Fibroblast of lung (primary cell): Measurements from ENCODE around the gene TPI1. TPM values are rescaled to one million over a fixed set of nuclear protein-coding genes. Genes with fewer than 3 reads are reported as not detected.
"Not testable (repeated sequence)": the region's sequence is repeated elsewhere in the genome, so short reads cannot be mapped to it uniquely, and the experiment has no call there.

Source experiments
- DNase-seq, 2 donors: peaks; one replicate each; pipeline versions ENCODE4 v3.0.0 to v3.0.0-alpha.2; 2010; ENCODE audit warnings: low read depth in 2 of 2
- H2AFZ ChIP-seq: 2 replicates; pipeline ENCODE4 v1.5.1; 2012; ENCODE audit warnings: low read length, control low read depth, inconsistent platforms
- H3K27ac ChIP-seq: 2 replicates; pipeline ENCODE4 v1.5.1; 2011; ENCODE audit warnings: low read length, control low read depth; ENCODE audit not compliant: insufficient read depth
- H3K27me3 ChIP-seq: 2 replicates; pipeline ENCODE4 v1.5.1; 2011; ENCODE audit warnings: mild to moderate bottlenecking, low read length; ENCODE audit not compliant: control insufficient read depth, insufficient read depth
- H3K36me3 ChIP-seq: 2 replicates; pipeline ENCODE4 v1.5.1; 2011; ENCODE audit warnings: low read length; ENCODE audit not compliant: control insufficient read depth, insufficient read depth
- H3K4me1 ChIP-seq: 2 replicates; pipeline ENCODE4 v1.5.1; 2011; ENCODE audit warnings: low read length; ENCODE audit not compliant: control insufficient read depth, insufficient read depth; ENCODE audit errors: extremely low read depth
- H3K4me2 ChIP-seq: 2 replicates; pipeline ENCODE4 v1.5.1; 2011; ENCODE audit warnings: low read length, control low read depth; ENCODE audit not compliant: insufficient read depth; ENCODE audit errors: extremely low read depth
- H3K4me3 ChIP-seq, 4 experiments: fragments of 200-600 bp in 1 of 4; sonication (generic) in 1 of 4; replicated peaks in 1 of 4; 2 replicates each; pipeline ENCODE4 v1.5.1; 2011 to 2016; ENCODE audit warnings: low read length in 4 of 4, low read depth in 3 of 4, mild to moderate bottlenecking in 3 of 4, control low read depth in 2 of 4, inconsistent platforms in 1 of 4, mixed read lengths in 1 of 4; ENCODE audit not compliant: insufficient read depth in 1 of 4; ENCODE audit errors: control extremely low read depth in 1 of 4
- H3K79me2 ChIP-seq: 2 replicates; pipeline ENCODE4 v1.5.1; 2012; ENCODE audit warnings: mild to moderate bottlenecking, low read length, inconsistent platforms; ENCODE audit not compliant: control insufficient read depth, insufficient read depth
- H3K9ac ChIP-seq: 2 replicates; pipeline ENCODE4 v1.5.1; 2011; ENCODE audit warnings: mild to moderate bottlenecking, low read length, control low read depth; ENCODE audit not compliant: insufficient read depth
- H3K9me3 ChIP-seq: 2 replicates; pipeline ENCODE4 v1.5.1; 2012; ENCODE audit warnings: low read depth, low read length; ENCODE audit not compliant: control insufficient read depth, insufficient read depth
- H4K20me1 ChIP-seq: 2 replicates; pipeline ENCODE4 v1.5.1; 2011; ENCODE audit warnings: low read length; ENCODE audit not compliant: control insufficient read depth, insufficient read depth; ENCODE audit errors: extremely low read depth
- EZH2 ChIP-seq: IDR thresholded peaks from 2 replicates; pipeline ENCODE4 v1.5.1; 2012; ENCODE audit warnings: low read length, control low read depth, mild to moderate bottlenecking; ENCODE audit errors: missing control alignments
- polyA plus RNA-seq, 2 donors: library from polyadenylated mRNA; depleted of rRNA in 1 of 2; stranded (reverse) in 1 of 2; unstranded in 1 of 2; fragments of >200 nt; gene quantifications; 2 replicates each; pipeline ENCODE4 v1.2.1, GENCODE V29; 2011 to 2012; ENCODE audit warnings: missing spikeins in 1 of 2
- total RNA-seq: library from RNA; depleted of rRNA; stranded (reverse); fragments of >200 nt; gene quantifications from 2 replicates; pipeline ENCODE4 v1.2.1, GENCODE V29; 2014
- TF ChIP-seq, protein P1 (sequence below), 2 donors: IDR thresholded peaks in 1 of 2; conservative IDR thresholded peaks in 1 of 2; 1 replicate in 1 of 2; 2 replicates in 1 of 2; pipeline ENCODE4 v1.5.1; 2011 to 2012; ENCODE audit warnings: low read length in 2 of 2, control low read depth in 1 of 2, inconsistent platforms in 1 of 2, low read depth in 1 of 2, mild to moderate bottlenecking in 1 of 2

TPI1 gene
- total and polyA plus RNA-seq, 2 donors (not counting 1 experiment from before 2014, with no cell fraction given) = 934 to 1,654 TPM

DNA sequence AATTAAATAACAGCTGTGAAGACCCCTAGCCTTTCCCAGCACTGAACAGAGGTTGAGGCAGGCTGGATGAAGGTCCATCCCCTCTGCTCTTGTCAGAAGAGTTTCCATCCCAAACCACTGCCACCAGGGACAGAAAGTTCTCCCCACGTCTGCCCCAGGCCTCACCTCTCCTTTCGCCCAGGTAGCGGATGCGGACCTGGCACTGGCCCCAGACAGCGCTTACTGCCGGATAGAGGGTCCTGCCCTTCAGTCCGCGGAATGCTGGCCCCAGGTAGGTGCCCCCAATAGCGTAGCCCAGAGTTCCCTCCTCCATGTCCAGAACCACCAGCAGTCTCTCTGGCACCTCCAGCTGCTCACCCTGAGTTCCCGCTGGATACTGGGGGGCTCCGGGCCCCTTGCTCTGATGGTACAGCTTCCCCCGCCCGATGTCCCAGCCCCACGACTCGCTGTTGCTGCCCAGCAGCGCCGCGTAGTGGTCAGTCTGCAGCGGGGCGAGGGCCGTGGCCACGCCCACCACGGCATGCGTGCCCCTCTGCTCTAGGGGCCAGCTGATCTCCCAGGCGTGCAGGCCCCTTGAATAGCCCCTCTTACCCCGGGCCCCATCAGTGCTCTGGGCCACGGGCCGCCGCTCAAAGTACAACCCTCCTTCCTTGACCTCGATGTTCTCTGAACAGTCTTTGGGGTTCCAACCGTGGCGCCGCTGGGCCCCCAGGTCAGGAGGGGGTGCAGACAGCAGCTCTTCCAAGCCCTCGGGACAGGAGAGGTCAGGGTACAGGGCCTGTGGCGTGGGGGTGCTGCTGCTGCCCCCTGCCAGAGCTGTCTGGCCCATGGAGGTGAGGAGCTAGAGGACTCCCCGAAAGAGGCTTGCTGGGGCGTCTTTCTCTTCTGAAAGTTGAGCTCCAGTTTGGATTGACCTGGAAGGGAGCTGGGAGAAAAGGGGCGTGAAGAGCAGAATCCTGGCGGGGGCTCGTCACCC lies 5.0 kb downstream of the TPI1 start:
- no peak overlapping the region for H2AFZ ChIP-seq
- peak overlapping the region; percentile 79 for H3K27ac ChIP-seq
- H4K20me1 ChIP-seq = peaks cover 4% of the 10 kb centered on the region
- TF ChIP-seq, protein P1, sequence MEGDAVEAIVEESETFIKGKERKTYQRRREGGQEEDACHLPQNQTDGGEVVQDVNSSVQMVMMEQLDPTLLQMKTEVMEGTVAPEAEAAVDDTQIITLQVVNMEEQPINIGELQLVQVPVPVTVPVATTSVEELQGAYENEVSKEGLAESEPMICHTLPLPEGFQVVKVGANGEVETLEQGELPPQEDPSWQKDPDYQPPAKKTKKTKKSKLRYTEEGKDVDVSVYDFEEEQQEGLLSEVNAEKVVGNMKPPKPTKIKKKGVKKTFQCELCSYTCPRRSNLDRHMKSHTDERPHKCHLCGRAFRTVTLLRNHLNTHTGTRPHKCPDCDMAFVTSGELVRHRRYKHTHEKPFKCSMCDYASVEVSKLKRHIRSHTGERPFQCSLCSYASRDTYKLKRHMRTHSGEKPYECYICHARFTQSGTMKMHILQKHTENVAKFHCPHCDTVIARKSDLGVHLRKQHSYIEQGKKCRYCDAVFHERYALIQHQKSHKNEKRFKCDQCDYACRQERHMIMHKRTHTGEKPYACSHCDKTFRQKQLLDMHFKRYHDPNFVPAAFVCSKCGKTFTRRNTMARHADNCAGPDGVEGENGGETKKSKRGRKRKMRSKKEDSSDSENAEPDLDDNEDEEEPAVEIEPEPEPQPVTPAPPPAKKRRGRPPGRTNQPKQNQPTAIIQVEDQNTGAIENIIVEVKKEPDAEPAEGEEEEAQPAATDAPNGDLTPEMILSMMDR (conservative IDR thresholded peaks at IDR 0.05 in 1 of 2, IDR thresholded peaks at IDR 0.05 in 1 of 2; ENCODE audit: low read depth in 1 of 2, low read length in 2 of 2) = peak; percentile 91 to 92
- TF ChIP-seq EZH2 = no peak
- peaks cover 18% of the 10 kb centered on the region for H3K36me3 ChIP-seq
- H3K27me3 ChIP-seq = no peaks in the 10 kb centered on the region
- peaks cover 43% of the 10 kb centered on the region for H3K79me2 ChIP-seq
- no peaks in the 10 kb centered on the region for H3K9me3 ChIP-seq
- peak overlapping the region; percentile 99 for H3K4me2 ChIP-seq
- DNase-seq = peak; percentile 58 to 63
- peaks cover 28% of the 10 kb centered on the region for H3K4me1 ChIP-seq
- H3K9ac ChIP-seq = peak overlapping the region; percentile 80
- H3K4me3 ChIP-seq = peak overlapping the region; percentile 81 to 94 (median 92)

DNA sequence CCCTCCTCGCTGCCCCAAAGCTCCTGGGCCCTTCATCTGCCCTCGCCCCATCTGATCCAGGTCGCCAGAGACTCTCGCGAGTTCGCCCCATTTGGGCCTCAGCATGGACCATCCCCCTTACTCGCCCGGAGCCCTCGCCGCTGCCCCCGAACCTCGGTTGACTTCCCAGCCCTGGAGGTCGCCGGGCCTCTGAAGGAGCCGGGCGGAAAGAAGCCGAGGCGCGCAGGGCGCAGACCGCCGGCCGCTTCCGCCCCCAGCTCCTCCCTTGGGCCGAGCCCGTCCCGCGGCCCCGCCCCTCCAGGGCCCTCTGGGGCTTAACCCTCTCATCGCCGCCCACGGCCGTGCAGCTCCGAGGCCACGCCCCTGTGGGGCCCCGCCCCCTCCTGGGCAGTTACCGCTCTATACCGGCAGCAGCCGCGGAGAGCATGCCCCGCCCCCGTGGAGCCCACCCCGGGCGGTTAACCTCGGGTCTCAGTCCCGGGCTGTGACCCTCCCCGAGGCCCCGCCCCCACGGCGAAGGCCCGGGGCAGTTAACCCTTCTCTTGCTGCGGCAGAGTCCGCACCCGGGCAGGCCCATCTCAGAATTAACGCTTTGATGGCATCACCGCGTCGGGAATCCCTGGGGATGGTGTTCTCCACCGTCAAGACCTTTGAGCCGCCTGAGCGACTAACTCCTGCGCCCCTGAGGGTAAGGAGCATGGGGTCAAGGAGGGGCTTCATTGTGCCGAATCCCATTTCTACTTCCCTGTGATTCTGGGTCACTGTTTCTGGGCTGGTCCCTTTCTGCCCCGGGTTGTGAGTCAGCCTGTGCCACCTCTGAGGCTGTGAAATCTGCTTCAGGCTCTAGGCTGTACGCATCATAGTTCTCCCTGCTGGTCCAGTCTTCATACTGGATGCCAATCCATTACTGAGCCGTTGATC lies 6.0 kb downstream of the TPI1 start, which contains the start of gene SPSB2:
SPSB2 (minus strand) TSS at position 210 of the 921 bp plus-strand sequence. CDS start 402 bp downstream, outside the sequence.
- H3K9ac ChIP-seq = peak within 1 kb of the TSS; percentile 80
- H4K20me1 ChIP-seq = peaks cover 4% of the 10 kb centered on the region
- peak within 1 kb of the TSS; percentile 81 to 94 (median 92) for H3K4me3 ChIP-seq
- H3K79me2 ChIP-seq = peaks cover 33% of the 10 kb centered on the region
- peak within 1 kb of the TSS; percentile 80 for H2AFZ ChIP-seq
- peak within 1 kb of the TSS; percentile 79 for H3K27ac ChIP-seq
- no peaks in the 10 kb centered on the region for H3K27me3 ChIP-seq
- TF ChIP-seq, protein P1 (conservative IDR thresholded peaks at IDR 0.05 in 1 of 2, IDR thresholded peaks at IDR 0.05 in 1 of 2; ENCODE audit: low read depth in 1 of 2, low read length in 2 of 2) = no peak
- TF ChIP-seq EZH2 = no peak
- H3K9me3 ChIP-seq = no peaks in the 10 kb centered on the region
- H3K36me3 ChIP-seq = peaks cover 18% of the 10 kb centered on the region
- peaks cover 28% of the 10 kb centered on the region for H3K4me1 ChIP-seq
- DNase-seq = peak; percentile 92 to 94
- peak within 1 kb of the TSS; percentile 99 for H3K4me2 ChIP-seq

DNA sequence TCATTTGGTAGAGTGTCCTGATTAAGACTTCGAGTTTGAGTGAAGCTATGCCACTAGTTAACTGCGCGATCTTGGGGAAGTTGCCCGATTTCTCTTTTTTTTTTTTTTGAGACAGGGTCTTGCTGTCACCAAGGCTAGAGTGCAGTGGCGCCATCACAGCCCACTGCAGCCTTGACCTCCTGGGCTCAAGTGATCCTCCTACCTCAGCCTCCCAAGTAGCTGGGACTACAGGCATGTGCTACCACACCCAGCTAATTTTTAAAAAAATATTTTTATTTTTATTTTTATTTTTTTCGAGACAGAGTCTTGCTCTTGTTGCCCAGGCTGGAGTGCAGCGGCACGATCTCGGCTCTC lies 6.7 kb downstream of the TPI1 start:
- Histone ChIP-seq H3K36me3 (peaks cover 18% of the 10 kb centered on the region), H3K9ac (peak overlapping the region; percentile 80), H3K4me2 (peak overlapping the region; percentile 94), H3K4me1 (peaks cover 26% of the 10 kb centered on the region), H2AFZ (peak overlapping the region; percentile 80), H3K79me2 (peaks cover 26% of the 10 kb centered on the region), H3K4me3 (peak overlapping the region; percentile 72 to 94 (median 92)), H3K27ac (peak overlapping the region; percentile 77)
- not testable (repeated sequence) for H3K9me3 ChIP-seq, H3K27me3 ChIP-seq, H4K20me1 ChIP-seq, DNase-seq

DNA sequence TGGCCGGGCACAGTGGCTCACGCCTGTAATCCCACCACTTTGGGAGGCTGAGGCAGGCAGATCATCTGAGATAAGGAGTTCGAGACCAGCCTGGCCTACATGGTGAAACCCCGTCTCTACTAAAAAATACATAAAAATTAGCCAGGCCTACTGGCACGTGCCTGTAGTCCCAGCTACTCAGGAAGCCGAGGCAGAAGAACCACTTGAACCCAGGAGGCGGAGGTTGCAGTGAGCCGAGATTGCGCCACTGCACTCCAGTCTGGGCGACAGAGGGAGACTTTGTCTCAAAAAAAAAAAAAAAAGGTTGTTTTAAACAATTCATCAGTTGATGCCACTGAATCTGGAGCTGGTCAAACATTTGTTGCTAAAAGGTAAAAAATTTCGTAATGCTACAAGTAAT lies 12.5 kb downstream of the TPI1 start:
- not testable (repeated sequence) for H3K4me2 ChIP-seq, H3K4me3 ChIP-seq, H3K79me2 ChIP-seq, H3K4me1 ChIP-seq, H2AFZ ChIP-seq, DNase-seq, H3K9me3 ChIP-seq, H3K36me3 ChIP-seq, H3K27ac ChIP-seq, H4K20me1 ChIP-seq, H3K9ac ChIP-seq, H3K27me3 ChIP-seq
